ENCODE measurements around the gene ARIH1.

Gene ARIH1

GRCh38 chr15:72515591-72516389 is 41.7 kb downstream of the ARIH1 start:
- TF ChIP-seq, protein P1, sequence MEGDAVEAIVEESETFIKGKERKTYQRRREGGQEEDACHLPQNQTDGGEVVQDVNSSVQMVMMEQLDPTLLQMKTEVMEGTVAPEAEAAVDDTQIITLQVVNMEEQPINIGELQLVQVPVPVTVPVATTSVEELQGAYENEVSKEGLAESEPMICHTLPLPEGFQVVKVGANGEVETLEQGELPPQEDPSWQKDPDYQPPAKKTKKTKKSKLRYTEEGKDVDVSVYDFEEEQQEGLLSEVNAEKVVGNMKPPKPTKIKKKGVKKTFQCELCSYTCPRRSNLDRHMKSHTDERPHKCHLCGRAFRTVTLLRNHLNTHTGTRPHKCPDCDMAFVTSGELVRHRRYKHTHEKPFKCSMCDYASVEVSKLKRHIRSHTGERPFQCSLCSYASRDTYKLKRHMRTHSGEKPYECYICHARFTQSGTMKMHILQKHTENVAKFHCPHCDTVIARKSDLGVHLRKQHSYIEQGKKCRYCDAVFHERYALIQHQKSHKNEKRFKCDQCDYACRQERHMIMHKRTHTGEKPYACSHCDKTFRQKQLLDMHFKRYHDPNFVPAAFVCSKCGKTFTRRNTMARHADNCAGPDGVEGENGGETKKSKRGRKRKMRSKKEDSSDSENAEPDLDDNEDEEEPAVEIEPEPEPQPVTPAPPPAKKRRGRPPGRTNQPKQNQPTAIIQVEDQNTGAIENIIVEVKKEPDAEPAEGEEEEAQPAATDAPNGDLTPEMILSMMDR (IDR thresholded peaks at IDR 0.05; ENCODE audit: poor library complexity, severe bottlenecking): no peak
- DNase-seq (ENCODE audit: low spot score) (no peak), ATAC-seq (ENCODE audit: low read depth) (peak; percentile 55)
- H3K4me3 ChIP-seq (ENCODE audit: severe bottlenecking): no peak overlapping the region
- no peaks in the 10 kb centered on the region for H3K27me3 ChIP-seq (ENCODE audit: insufficient read depth, poor library complexity, severe bottlenecking)
- H3K27ac ChIP-seq (ENCODE audit: poor library complexity, severe bottlenecking): no peak overlapping the region
- H3K4me1 ChIP-seq (ENCODE audit: insufficient read depth, poor library complexity, severe bottlenecking): peaks cover 3% of the 10 kb centered on the region
- peaks cover 29% of the 10 kb centered on the region for H3K36me3 ChIP-seq (ENCODE audit: low read depth)
- H3K9me3 ChIP-seq (ENCODE audit: severe bottlenecking): no peaks in the 10 kb centered on the region

DNA sequence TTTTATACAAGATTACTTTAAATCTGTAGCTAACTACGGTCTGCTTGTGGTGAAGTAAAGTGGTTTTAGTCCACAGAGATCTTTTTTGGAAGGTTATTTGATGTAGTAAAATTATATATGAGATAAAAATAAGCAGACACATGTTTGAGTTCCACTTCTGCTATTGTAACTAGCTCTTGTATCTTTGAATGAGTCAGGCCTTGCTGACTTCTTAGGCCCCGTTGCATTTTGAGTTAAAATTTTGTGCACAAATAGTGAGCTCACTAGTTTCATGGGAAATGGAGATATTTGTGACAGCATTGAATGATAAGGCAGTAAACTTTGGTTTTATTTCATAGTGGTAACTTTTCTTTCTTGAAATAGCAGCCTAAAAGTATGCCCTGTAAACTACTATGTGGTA is 42.6 kb downstream of the ARIH1 start:
- H3K9me3 ChIP-seq (ENCODE audit: severe bottlenecking): no peaks in the 10 kb centered on the region
- peaks cover 33% of the 10 kb centered on the region for H3K36me3 ChIP-seq (ENCODE audit: low read depth)
- peaks cover 3% of the 10 kb centered on the region for H3K4me1 ChIP-seq (ENCODE audit: insufficient read depth, poor library complexity, severe bottlenecking)
- H3K4me3 ChIP-seq (ENCODE audit: severe bottlenecking): no peak overlapping the region
- ATAC-seq (ENCODE audit: low read depth) (no peak), DNase-seq (ENCODE audit: low spot score) (no peak)
- no peaks in the 10 kb centered on the region for H3K27me3 ChIP-seq (ENCODE audit: insufficient read depth, poor library complexity, severe bottlenecking)
- H3K27ac ChIP-seq (ENCODE audit: poor library complexity, severe bottlenecking): no peak overlapping the region
- TF ChIP-seq, protein P1 (IDR thresholded peaks at IDR 0.05; ENCODE audit: poor library complexity, severe bottlenecking): no peak

DNA sequence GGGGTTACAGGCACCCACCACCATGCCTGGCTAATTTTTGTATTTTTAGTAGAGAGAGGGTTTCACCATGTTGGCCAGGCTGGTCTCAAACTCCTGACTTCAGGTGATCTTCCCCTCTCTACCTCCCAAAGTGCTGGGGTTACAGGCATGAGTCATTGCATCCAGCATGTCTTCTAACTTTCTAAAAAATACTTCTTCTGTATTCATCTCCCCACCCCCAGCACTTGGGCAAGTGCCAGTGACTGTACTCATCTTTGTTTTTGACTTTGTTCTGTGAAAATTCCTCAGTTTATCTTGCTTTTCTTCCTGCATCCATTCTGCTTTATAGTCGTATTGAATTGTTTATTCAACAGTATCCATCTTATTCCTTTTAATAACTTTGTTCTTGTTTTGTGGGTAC is 47.6 kb downstream of the ARIH1 start:
- Histone ChIP-seq H3K9me3 (ENCODE audit: severe bottlenecking) (no peaks in the 10 kb centered on the region), H3K27ac (ENCODE audit: poor library complexity, severe bottlenecking) (no peak overlapping the region), H3K4me3 (ENCODE audit: severe bottlenecking) (no peak overlapping the region), H3K27me3 (ENCODE audit: insufficient read depth, poor library complexity, severe bottlenecking) (no peaks in the 10 kb centered on the region), H3K4me1 (ENCODE audit: insufficient read depth, poor library complexity, severe bottlenecking) (no peaks in the 10 kb centered on the region), H3K36me3 (ENCODE audit: low read depth) (peaks cover 46% of the 10 kb centered on the region)
- DNase-seq (ENCODE audit: low spot score) (no peak), ATAC-seq (ENCODE audit: low read depth) (no peak)
- TF ChIP-seq, protein P1 (IDR thresholded peaks at IDR 0.05; ENCODE audit: poor library complexity, severe bottlenecking): no peak

GRCh38 chr15:72532991-72533601 is 59.0 kb downstream of the ARIH1 start:
- DNase-seq (ENCODE audit: low spot score) (no peak), ATAC-seq (ENCODE audit: low read depth) (peak; percentile 71; the same call in 2 of the 3 replicates)
- no peaks in the 10 kb centered on the region for H3K9me3 ChIP-seq (ENCODE audit: severe bottlenecking)
- H3K27ac ChIP-seq (ENCODE audit: poor library complexity, severe bottlenecking): no peak overlapping the region
- no peaks in the 10 kb centered on the region for H3K27me3 ChIP-seq (ENCODE audit: insufficient read depth, poor library complexity, severe bottlenecking)
- H3K36me3 ChIP-seq (ENCODE audit: low read depth): peaks cover 24% of the 10 kb centered on the region
- TF ChIP-seq, protein P1 (IDR thresholded peaks at IDR 0.05; ENCODE audit: poor library complexity, severe bottlenecking): peak; percentile 82
- peaks cover 5% of the 10 kb centered on the region for H3K4me1 ChIP-seq (ENCODE audit: insufficient read depth, poor library complexity, severe bottlenecking)
- H3K4me3 ChIP-seq (ENCODE audit: severe bottlenecking): no peak overlapping the region

DNA sequence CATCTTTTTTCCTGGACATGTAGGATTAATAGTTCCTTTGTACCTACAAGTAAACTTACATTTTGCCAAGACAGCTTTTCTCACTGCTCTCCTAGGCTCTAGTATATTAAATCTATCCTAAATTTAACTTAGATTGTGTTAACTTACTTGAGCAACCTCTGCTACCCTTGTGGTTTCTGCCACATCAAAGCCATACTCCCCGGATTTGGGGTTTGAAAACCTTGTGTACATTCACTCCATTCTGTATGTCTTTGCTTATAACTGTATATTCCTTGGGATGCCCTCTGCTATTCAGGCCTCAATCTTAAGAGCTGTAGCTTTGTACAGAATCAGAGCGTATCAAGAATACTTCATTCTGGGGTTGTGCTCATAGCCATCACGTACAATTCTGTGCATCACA is 60.4 kb downstream of the ARIH1 start:
- Histone ChIP-seq H3K9me3 (ENCODE audit: severe bottlenecking) (no peaks in the 10 kb centered on the region), H3K4me3 (ENCODE audit: severe bottlenecking) (no peak overlapping the region), H3K4me1 (ENCODE audit: insufficient read depth, poor library complexity, severe bottlenecking) (peaks cover 5% of the 10 kb centered on the region), H3K36me3 (ENCODE audit: low read depth) (peaks cover 27% of the 10 kb centered on the region), H3K27me3 (ENCODE audit: insufficient read depth, poor library complexity, severe bottlenecking) (no peaks in the 10 kb centered on the region), H3K27ac (ENCODE audit: poor library complexity, severe bottlenecking) (no peak overlapping the region)
- ATAC-seq (ENCODE audit: low read depth) (no peak), DNase-seq (ENCODE audit: low spot score) (no peak)
- TF ChIP-seq, protein P1 (IDR thresholded peaks at IDR 0.05; ENCODE audit: poor library complexity, severe bottlenecking): no peak

All from RWPE2 (cell line).